GM12878 (cell line): ENCODE data around the gene TMED7. TPM values are rescaled to one million over a fixed set of nuclear protein-coding genes. Genes with fewer than 3 reads are reported as not detected.

Experiments used
- ATAC-seq: fragments of 200-7000 bp; cut with Tn5 transposase; 3 replicates; pipeline ENCODE4 v1.9.1; 2020; ENCODE audit warnings: mild to moderate bottlenecking, moderate library complexity
- BruUV-seq: library from RNA; stranded (reverse); fragments of 400-500 nt; replicated peaks from 2 replicates; lab custom pipeline; 2021; lab: Mats Ljungman, UMichigan
- CTCF ChIA-PET: fragments of 300-600 bp; sonication (Branson Sonifier 250); formaldehyde crosslinking; extraction: SDS; loops from one replicate; lab custom pipeline; 2021; ENCODE audit warnings: inconsistent platforms; lab: Yijun Ruan, JAX
- POLR2A ChIA-PET: fragments of 350-600 bp; formaldehyde crosslinking; extraction: SDS; loops from one replicate; lab custom pipeline; 2021; ENCODE audit warnings: inconsistent platforms; lab: Charles Lee
- RAD21 ChIA-PET: fragments of 300-600 bp; sonication (Branson Sonifier 250); formaldehyde crosslinking; loops from one replicate; lab custom pipeline; 2023; ENCODE audit warnings: antibody characterized with exemption; ENCODE audit not compliant: unreplicated experiment; lab: Charles Lee
- SMC1A ChIA-PET: fragments of 300-600 bp; sonication (Branson Sonifier 250); formaldehyde crosslinking; loops from one replicate; lab custom pipeline; 2023; ENCODE audit not compliant: unreplicated experiment, uncharacterized antibody; lab: Charles Lee
- DNase-seq: peaks from one replicate; pipeline ENCODE4 v3.0.0-alpha.2; 2011; ENCODE audit warnings: low read depth, low spot score
- FAIRE-seq: peaks from 3 replicates; lab custom pipeline; 2011; peaks lifted over from hg19 to GRCh38; lab: Jason Lieb, UNC
- H2AFZ ChIP-seq: 2 replicates; pipeline ENCODE4 v1.6.0; 2011; ENCODE audit warnings: low read depth, low read length, control low read depth; ENCODE audit not compliant: control insufficient read depth
- H3K27ac ChIP-seq: 2 replicates; pipeline ENCODE4 v1.5.1; 2011; ENCODE audit warnings: control low read depth; ENCODE audit not compliant: control insufficient read depth, insufficient read depth
- H3K27me3 ChIP-seq, 2 experiments: replicated peaks in 1 of 2; 2 replicates each; pipeline versions ENCODE4 v1.6.0 to v1.6.1; 2011; ENCODE audit warnings: low read length in 1 of 2; ENCODE audit not compliant: control insufficient read depth in 2 of 2, insufficient read depth in 2 of 2
- H3K36me3 ChIP-seq, 2 experiments: 2 replicates each; pipeline ENCODE4 v1.5.1; 2011; ENCODE audit warnings: low read length in 1 of 2; ENCODE audit not compliant: control insufficient read depth in 2 of 2, insufficient read depth in 2 of 2
- H3K4me1 ChIP-seq: 2 replicates; pipeline ENCODE4 v1.6.1; 2011; ENCODE audit warnings: mild to moderate bottlenecking, low read length, moderate library complexity, mixed read lengths; ENCODE audit not compliant: control insufficient read depth, insufficient read depth
- H3K4me2 ChIP-seq: 2 replicates; pipeline ENCODE4 v1.6.0; 2011; ENCODE audit warnings: control low read depth; ENCODE audit not compliant: control insufficient read depth, insufficient read depth
- H3K4me3 ChIP-seq: fragments of 200-600 bp; sonication (generic); 2 replicates; pipeline ENCODE4 v1.5.1; 2016
- H3K79me2 ChIP-seq: 2 replicates; pipeline ENCODE4 v1.6.0; 2011; ENCODE audit warnings: low read length; ENCODE audit not compliant: control insufficient read depth, insufficient read depth
- H3K9ac ChIP-seq: 2 replicates; pipeline ENCODE4 v1.8.0; 2011; ENCODE audit warnings: low read length, control low read depth, mixed read lengths; ENCODE audit not compliant: control insufficient read depth, insufficient read depth
- H3K9me3 ChIP-seq: replicated peaks from 3 replicates; pipeline ENCODE4 v1.5.1; 2011; ENCODE audit warnings: mild to moderate bottlenecking, low read length; ENCODE audit not compliant: control insufficient read depth, insufficient read depth
- H4K20me1 ChIP-seq: 2 replicates; pipeline ENCODE4 v1.6.0; 2011; ENCODE audit not compliant: control insufficient read depth, insufficient read depth
- ASH2L ChIP-seq: fragments of 300-600, 200-600 bp; sonication (generic); IDR thresholded peaks from 2 replicates; pipeline ENCODE4 v1.6.1; 2017; ENCODE audit warnings: low read depth, mild to moderate bottlenecking, borderline replicate concordance
- CBX3 ChIP-seq: fragments of 200-600 bp; sonication (generic); IDR thresholded peaks from 2 replicates; pipeline ENCODE4 v1.6.1; 2016; ENCODE audit warnings: low read depth, borderline replicate concordance
- HCFC1 ChIP-seq: fragments of 150-350 bp; IDR thresholded peaks from 2 replicates; pipeline ENCODE4 v1.6.1; 2014; ENCODE audit warnings: low read length
- HDAC2 ChIP-seq: fragments of 200-600 bp; sonication (generic); IDR thresholded peaks from 2 replicates; pipeline ENCODE4 v1.6.1; 2017
- MTA2 ChIP-seq: fragments of 450-650 bp; IDR thresholded peaks from 2 replicates; pipeline ENCODE4 v1.6.1; 2016; ENCODE audit warnings: low read depth, mild to moderate bottlenecking, moderate library complexity
- NFYA ChIP-seq: IDR thresholded peaks from 2 replicates; pipeline ENCODE4 v1.6.1; 2011; ENCODE audit warnings: low read depth, mild to moderate bottlenecking, low read length, improper control_type of control experiment, borderline replicate concordance
- POLR2AphosphoS5 ChIP-seq: IDR thresholded peaks from 2 replicates; pipeline ENCODE4 v1.6.1; 2011; ENCODE audit warnings: mild to moderate bottlenecking, low read length, inconsistent platforms
- POU2F2 ChIP-seq: IDR thresholded peaks from 3 replicates; pipeline ENCODE4 v1.6.1; 2011; ENCODE audit warnings: low read depth, mild to moderate bottlenecking, low read length, borderline replicate concordance
- RAD21 ChIP-seq: IDR thresholded peaks from 2 replicates; pipeline ENCODE4 v1.6.1; 2011; ENCODE audit warnings: mild to moderate bottlenecking, low read depth, low read length, moderate library complexity; ENCODE audit not compliant: insufficient read depth
- ZSCAN29 ChIP-seq: fragments of 450-650 bp; IDR thresholded peaks from 2 replicates; pipeline ENCODE4 v1.6.1; 2017; ENCODE audit warnings: mild to moderate bottlenecking, moderate library complexity
- WGBS: methylation state at CpG from one replicate; pipeline ENCODE4 v1.1.6; 2016; ENCODE audit warnings: low lambda C conversion rate; ENCODE audit not compliant: insufficient replicate concordance, insufficient coverage; ENCODE audit errors: missing lambda C conversion rate; 5-methylcytosine and 5-hydroxymethylcytosine counted together
- in situ Hi-C: fragments of 300-500 bp; cut with MboI; formaldehyde crosslinking; loops from 9 replicates; pipeline ENCODE4 v1.14.3; 2018; ENCODE audit warnings: mixed read lengths
- intact Hi-C: fragments of 100-400 bp; cut with micrococcal nuclease; formaldehyde crosslinking; loops from one replicate; pipeline ENCODE4 v1.14.2; 2022; ENCODE audit not compliant: unreplicated experiment
- polyA plus RNA-seq, 11 experiments: library from polyadenylated mRNA; depleted of rRNA in 4 of 11; unstranded in 6 of 11; stranded (reverse) in 5 of 11; fragments of >200 nt; fragmentation: Nextera tagmentation in 4 of 11; fragmentation: Illumina TruSeq in 1 of 11; extraction: Ambion mirVana in 4 of 11; extraction: Trizol in 1 of 11; gene quantifications; 1 replicate in 1 of 11; 2 replicates in 10 of 11; pipeline versions ENCODE4 v1.2.1 to v1.2.3, GENCODE V29; 2011 to 2016; ENCODE audit warnings: inconsistent platforms in 2 of 11, missing spikeins in 2 of 11, low read depth in 1 of 11
- total RNA-seq, 4 experiments: library from RNA; depleted of rRNA in 3 of 4; stranded (reverse); fragments of >200 nt in 3 of 4; fragmentation: Illumina TruSeq in 1 of 4; extraction: Trizol in 1 of 4; gene quantifications; 2 replicates each; pipeline versions ENCODE4 v1.2.1 to v1.2.3, GENCODE V29; 2013 to 2021
- TF ChIP-seq, protein P1 (sequence below): fragments of 450-650 bp; IDR thresholded peaks from 2 replicates; pipeline ENCODE4 v1.6.1; 2017; ENCODE audit warnings: mild to moderate bottlenecking, moderate library complexity
- TF ChIP-seq, protein P2 (sequence below): IDR thresholded peaks from 2 replicates; pipeline ENCODE4 v1.6.1; 2011; ENCODE audit warnings: borderline replicate concordance, low read depth, mild to moderate bottlenecking, moderate library complexity, low read length; ENCODE audit not compliant: insufficient read depth, poor library complexity, severe bottlenecking
- TF ChIP-seq, protein P3 (sequence below): fragments of 450-650 bp; IDR thresholded peaks from 2 replicates; pipeline ENCODE4 v1.6.1; 2014; ENCODE audit warnings: mild to moderate bottlenecking

The TMED7 gene
- total and polyA plus RNA-seq, 10 of the 15 experiments (the other 5 are each of a cell fraction or from before 2014, with no cell fraction given): 8.0 to 37.3 (median 25.2) TPM

DNA sequence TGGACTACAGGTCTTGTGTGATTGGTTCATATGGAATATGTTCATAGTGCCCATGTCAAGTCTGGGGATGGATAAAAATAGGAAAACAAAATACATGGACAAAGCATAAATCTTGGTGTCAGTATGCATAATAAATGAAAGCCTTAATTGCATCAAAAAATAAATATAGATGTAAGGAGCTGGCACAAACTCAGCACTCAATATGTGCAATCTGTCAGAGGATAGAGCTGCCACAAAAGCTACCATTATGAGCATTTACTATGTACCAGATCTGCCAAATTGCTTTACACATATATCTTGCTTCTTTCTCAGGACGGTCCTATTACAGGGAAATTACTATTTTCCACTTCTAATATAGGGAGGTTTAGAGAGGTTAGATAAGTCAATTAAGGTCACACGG lies 18.2 kb upstream of the TMED7 start:
- H3K4me3 ChIP-seq: no peak overlapping the region
- no peak overlapping the region for H3K9ac ChIP-seq
- in situ Hi-C loops (no loop called here), intact Hi-C loops (no loop called here)
- SMC1A ChIA-PET: interaction anchor here (1.0 to 1.6 kb wide), 3 partner anchors 9 to 175 kb away, joined by 3 to 8 read pairs (median 4); no protein-coding TSS in a partner anchor
- H3K4me2 ChIP-seq: no peak overlapping the region
- no peak overlapping the region for H3K27ac ChIP-seq
- H3K36me3 ChIP-seq: no peaks in the 10 kb centered on the region
- CTCF ChIA-PET: interaction anchor here (0.9 to 1.3 kb wide), 3 partner anchors 9 to 134 kb away, joined by 3 to 4 read pairs (median 3); no protein-coding TSS in a partner anchor
- H3K9me3 ChIP-seq: no peaks in the 10 kb centered on the region
- H2AFZ ChIP-seq: no peak overlapping the region
- BruUV-seq: no TSS peak
- TF ChIP-seq RAD21: no peak
- no peak for TF ChIP-seq NFYA
- no peak for TF ChIP-seq HCFC1
- TF ChIP-seq POU2F2: no peak
- TF ChIP-seq POLR2AphosphoS5: no peak
- TF ChIP-seq ZSCAN29: no peak
- no peak for TF ChIP-seq MTA2
- TF ChIP-seq, protein P1, sequence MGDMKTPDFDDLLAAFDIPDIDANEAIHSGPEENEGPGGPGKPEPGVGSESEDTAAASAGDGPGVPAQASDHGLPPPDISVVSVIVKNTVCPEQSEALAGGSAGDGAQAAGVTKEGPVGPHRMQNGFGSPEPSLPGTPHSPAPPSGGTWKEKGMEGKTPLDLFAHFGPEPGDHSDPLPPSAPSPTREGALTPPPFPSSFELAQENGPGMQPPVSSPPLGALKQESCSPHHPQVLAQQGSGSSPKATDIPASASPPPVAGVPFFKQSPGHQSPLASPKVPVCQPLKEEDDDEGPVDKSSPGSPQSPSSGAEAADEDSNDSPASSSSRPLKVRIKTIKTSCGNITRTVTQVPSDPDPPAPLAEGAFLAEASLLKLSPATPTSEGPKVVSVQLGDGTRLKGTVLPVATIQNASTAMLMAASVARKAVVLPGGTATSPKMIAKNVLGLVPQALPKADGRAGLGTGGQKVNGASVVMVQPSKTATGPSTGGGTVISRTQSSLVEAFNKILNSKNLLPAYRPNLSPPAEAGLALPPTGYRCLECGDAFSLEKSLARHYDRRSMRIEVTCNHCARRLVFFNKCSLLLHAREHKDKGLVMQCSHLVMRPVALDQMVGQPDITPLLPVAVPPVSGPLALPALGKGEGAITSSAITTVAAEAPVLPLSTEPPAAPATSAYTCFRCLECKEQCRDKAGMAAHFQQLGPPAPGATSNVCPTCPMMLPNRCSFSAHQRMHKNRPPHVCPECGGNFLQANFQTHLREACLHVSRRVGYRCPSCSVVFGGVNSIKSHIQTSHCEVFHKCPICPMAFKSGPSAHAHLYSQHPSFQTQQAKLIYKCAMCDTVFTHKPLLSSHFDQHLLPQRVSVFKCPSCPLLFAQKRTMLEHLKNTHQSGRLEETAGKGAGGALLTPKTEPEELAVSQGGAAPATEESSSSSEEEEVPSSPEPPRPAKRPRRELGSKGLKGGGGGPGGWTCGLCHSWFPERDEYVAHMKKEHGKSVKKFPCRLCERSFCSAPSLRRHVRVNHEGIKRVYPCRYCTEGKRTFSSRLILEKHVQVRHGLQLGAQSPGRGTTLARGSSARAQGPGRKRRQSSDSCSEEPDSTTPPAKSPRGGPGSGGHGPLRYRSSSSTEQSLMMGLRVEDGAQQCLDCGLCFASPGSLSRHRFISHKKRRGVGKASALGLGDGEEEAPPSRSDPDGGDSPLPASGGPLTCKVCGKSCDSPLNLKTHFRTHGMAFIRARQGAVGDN: no peak
- TF ChIP-seq HDAC2: no peak
- TF ChIP-seq ASH2L: no peak
- TF ChIP-seq, protein P2, sequence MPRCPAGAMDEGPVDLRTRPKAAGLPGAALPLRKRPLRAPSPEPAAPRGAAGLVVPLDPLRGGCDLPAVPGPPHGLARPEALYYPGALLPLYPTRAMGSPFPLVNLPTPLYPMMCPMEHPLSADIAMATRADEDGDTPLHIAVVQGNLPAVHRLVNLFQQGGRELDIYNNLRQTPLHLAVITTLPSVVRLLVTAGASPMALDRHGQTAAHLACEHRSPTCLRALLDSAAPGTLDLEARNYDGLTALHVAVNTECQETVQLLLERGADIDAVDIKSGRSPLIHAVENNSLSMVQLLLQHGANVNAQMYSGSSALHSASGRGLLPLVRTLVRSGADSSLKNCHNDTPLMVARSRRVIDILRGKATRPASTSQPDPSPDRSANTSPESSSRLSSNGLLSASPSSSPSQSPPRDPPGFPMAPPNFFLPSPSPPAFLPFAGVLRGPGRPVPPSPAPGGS: no peak
- TF ChIP-seq CBX3: no peak
- TF ChIP-seq, protein P3, sequence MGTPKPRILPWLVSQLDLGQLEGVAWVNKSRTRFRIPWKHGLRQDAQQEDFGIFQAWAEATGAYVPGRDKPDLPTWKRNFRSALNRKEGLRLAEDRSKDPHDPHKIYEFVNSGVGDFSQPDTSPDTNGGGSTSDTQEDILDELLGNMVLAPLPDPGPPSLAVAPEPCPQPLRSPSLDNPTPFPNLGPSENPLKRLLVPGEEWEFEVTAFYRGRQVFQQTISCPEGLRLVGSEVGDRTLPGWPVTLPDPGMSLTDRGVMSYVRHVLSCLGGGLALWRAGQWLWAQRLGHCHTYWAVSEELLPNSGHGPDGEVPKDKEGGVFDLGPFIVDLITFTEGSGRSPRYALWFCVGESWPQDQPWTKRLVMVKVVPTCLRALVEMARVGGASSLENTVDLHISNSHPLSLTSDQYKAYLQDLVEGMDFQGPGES: no peak
- no peaks in the 10 kb centered on the region for H3K79me2 ChIP-seq
- WGBS: 46% methylated on average over 2 of the region's 2 CpGs
- FAIRE-seq (no peak), ATAC-seq (no peak), DNase-seq (no peak)
- H3K4me1 ChIP-seq: no peaks in the 10 kb centered on the region
- no peaks in the 10 kb centered on the region; the same call in 1 of the 2 replicates for H4K20me1 ChIP-seq
- RAD21 ChIA-PET: interaction anchor here (0.7 kb wide), 1 partner anchor 424 kb away, joined by 3 read pairs; no protein-coding TSS in a partner anchor
- POLR2A ChIA-PET: no interaction called here
- peaks cover 0 to 2% of the 10 kb centered on the region in 2 experiments; a peak in 1 of 4 replicates for H3K27me3 ChIP-seq
